HG03469 (cell line): Measurements from ENCODE around the gene SIGLEC11.

Experiments used
- ATAC-seq: cut with Tn5 transposase; IDR thresholded peaks from one replicate; pipeline ENCODE4 v1.9.1; 2021; ENCODE audit warnings: mild to moderate bottlenecking, moderate library complexity, moderate number of reproducible peaks; ENCODE audit not compliant: unreplicated experiment

Gene SIGLEC11

DNA sequence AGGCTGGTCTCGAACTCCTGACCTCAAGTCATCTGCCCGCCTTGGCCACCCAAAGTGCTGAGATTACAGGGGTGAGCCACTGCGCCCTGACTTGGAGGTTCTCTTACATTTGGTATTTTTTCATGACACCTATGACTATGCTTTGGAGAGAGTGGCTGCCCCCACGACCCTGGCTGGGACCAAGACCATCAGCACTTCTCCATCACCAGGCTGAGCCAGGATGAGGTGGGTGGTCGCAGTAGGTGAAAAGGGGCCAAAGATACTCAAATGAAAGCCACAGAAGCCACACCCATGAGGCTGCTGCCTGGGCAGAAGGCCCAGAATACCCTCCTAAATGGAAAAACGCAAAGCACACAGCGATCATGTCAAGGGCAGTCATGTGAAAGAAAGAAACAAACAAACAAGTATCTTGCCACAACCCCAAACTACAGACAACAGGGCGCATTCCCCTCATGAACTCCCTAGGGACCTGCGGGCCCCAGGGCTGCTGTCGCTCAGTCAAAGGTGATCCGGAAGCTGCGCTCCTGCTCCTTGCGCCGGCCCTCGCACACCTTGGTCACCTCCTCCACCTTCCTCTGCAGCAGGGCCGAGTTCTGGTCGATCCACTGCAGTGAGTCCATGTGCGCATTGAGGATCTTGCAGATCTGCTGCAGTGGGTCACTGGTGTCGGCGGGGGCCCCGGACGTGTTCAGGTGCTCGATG, 53.1 kb downstream of the SIGLEC11 start:
- peak; percentile 21 for ATAC-seq

DNA sequence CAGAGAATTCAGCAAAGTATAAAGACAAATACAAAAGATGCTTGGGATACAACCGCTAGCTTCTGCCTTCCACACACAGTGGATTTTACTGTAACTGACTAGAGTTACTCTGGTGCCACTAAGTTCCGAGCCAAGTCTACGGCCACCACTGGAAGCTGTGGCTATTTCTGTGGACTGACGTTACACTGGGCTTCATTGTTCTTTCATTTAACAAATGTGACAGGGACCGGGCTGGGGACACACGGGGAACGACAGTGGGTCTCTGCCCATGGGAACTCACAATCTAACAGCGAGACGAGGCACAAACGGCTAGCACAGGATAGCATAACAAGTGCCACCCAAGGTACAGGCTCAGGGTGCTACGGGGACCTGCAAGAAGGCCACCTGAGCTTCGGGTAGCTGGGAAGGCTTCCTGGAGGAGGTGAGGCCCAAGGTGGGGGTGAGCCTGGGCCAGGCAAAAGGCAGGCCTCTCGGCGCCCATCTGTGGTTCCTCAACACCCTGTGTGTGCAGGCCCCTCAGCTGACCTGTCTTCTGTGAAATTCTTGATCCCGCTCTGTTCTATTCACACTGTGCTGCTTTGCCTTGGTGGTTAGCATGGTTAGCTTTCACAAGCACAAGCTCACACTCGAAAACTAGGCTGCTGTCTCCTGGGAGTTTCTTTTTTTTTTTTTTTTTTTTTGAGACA, 54.0 kb downstream of the SIGLEC11 start:
- ATAC-seq = no peak

DNA sequence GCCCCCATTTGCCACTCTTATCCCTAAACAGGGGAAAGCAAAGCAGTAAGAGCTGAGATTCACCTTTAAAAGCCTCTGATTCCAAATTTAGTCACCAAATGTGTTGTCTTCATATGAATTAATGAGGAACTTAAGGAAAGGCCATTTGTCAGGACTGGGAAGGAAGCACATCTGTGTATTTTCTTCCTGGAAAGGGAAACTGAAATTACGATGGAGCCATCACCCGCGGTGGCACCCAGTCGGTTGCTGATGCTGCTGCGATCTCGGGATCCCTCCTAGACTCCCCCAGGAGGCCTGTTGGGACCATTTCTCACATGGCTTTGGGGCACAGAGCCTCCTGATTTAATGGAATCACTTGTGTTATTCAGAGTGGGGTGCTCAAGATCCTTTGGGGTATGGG, 56.8 kb downstream of the SIGLEC11 start:
- no peak for ATAC-seq
